Measurements from ENCODE around the gene CUTA. TPM values are rescaled to one million over a fixed set of nuclear protein-coding genes. Genes with fewer than 3 reads are reported as not detected.

CUTA gene
- total RNA-seq, 2 experiments from 2014 or later, result 176 to 185 TPM

GRCh38 chr6:33459226-33459625 is 41.3 kb upstream of the CUTA start:
- ChIA-PET CTCF (no interaction called here), POLR2A (no interaction called here)
- peaks cover 17% of the 10 kb centered on the region for H3K4me1 ChIP-seq (ENCODE audit: insufficient read depth, low read length)
- peaks cover 9% of the 10 kb centered on the region for H3K36me3 ChIP-seq (ENCODE audit: insufficient read depth, low read length)
- Mint-ChIP-seq H3K4me1 (ENCODE audit: low read depth) (peaks cover 21% of the 10 kb centered on the region), H3K27ac (no peak overlapping the region), H3K4me3 (peak overlapping the region; percentile 11), H3K9me3 (no peaks in the 10 kb centered on the region), H3K36me3 (ENCODE audit: low read depth) (peaks cover 25% of the 10 kb centered on the region), H3K27me3 (no peaks in the 10 kb centered on the region)
- H3K27ac ChIP-seq (ENCODE audit: low read depth in 1 of 2, low read length in 2 of 2), result no peak overlapping the region
- intact Hi-C loops (cut with DNase I, micrococcal nuclease), result loop anchor here in 1 of 2 experiments (10.0 kb wide), 1 partner anchor 236 kb away; no protein-coding TSS in a partner anchor
- TF ChIP-seq, protein P1, sequence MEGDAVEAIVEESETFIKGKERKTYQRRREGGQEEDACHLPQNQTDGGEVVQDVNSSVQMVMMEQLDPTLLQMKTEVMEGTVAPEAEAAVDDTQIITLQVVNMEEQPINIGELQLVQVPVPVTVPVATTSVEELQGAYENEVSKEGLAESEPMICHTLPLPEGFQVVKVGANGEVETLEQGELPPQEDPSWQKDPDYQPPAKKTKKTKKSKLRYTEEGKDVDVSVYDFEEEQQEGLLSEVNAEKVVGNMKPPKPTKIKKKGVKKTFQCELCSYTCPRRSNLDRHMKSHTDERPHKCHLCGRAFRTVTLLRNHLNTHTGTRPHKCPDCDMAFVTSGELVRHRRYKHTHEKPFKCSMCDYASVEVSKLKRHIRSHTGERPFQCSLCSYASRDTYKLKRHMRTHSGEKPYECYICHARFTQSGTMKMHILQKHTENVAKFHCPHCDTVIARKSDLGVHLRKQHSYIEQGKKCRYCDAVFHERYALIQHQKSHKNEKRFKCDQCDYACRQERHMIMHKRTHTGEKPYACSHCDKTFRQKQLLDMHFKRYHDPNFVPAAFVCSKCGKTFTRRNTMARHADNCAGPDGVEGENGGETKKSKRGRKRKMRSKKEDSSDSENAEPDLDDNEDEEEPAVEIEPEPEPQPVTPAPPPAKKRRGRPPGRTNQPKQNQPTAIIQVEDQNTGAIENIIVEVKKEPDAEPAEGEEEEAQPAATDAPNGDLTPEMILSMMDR (IDR thresholded peaks at IDR 0.05), result no peak
- no peaks in the 10 kb centered on the region for H3K9me3 ChIP-seq (ENCODE audit: control insufficient read depth in 1 of 2, insufficient read depth in 1 of 2, low read length in 2 of 2)
- H3K4me3 ChIP-seq (ENCODE audit: low read length), result no peak overlapping the region
- ATAC-seq (ENCODE audit: poor library complexity) (no peak), DNase-seq (no peak)
- H3K27me3 ChIP-seq (ENCODE audit: control insufficient read depth in 1 of 2, insufficient read depth in 2 of 2, low read length in 2 of 2), result no peaks in the 10 kb centered on the region

DNA sequence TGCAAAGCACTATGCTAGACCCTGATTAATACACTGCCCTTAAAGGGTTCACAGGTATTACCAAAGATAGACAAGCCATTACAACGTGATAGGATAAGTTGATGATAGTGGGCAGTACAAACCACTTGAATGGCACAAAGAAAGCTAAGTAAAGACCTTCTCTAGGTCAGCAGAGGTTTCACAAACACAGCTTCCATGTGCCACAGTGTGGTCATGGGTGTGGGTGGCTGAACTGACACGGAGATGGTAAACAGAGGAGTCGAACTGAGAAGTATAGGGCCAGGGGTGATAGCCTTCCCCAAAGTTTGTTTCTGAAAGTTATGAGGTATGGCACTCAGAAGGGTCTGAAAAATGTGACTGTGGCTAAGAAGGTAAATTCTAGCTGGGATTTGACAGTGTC is 40.8 kb upstream of the CUTA start:
- Mint-ChIP-seq H3K36me3 (ENCODE audit: low read depth) (peaks cover 29% of the 10 kb centered on the region), H3K27ac (no peak overlapping the region), H3K9me3 (no peaks in the 10 kb centered on the region), H3K27me3 (no peaks in the 10 kb centered on the region), H3K4me3 (peak overlapping the region; percentile 11), H3K4me1 (ENCODE audit: low read depth) (peaks cover 27% of the 10 kb centered on the region)
- no peak overlapping the region for H3K4me3 ChIP-seq (ENCODE audit: low read length)
- peaks cover 9% of the 10 kb centered on the region for H3K36me3 ChIP-seq (ENCODE audit: insufficient read depth, low read length)
- no peak overlapping the region for H3K27ac ChIP-seq (ENCODE audit: low read depth in 1 of 2, low read length in 2 of 2)
- H3K4me1 ChIP-seq (ENCODE audit: insufficient read depth, low read length), result peaks cover 21% of the 10 kb centered on the region
- intact Hi-C loops (cut with DNase I, micrococcal nuclease), result loop anchor here in 1 of 2 experiments (10.0 kb wide), 1 partner anchor 236 kb away; no protein-coding TSS in a partner anchor
- TF ChIP-seq, protein P1 (IDR thresholded peaks at IDR 0.05), result no peak
- ChIA-PET POLR2A (no interaction called here), CTCF (no interaction called here)
- H3K9me3 ChIP-seq (ENCODE audit: control insufficient read depth in 1 of 2, insufficient read depth in 1 of 2, low read length in 2 of 2), result no peaks in the 10 kb centered on the region
- H3K27me3 ChIP-seq (ENCODE audit: control insufficient read depth in 1 of 2, insufficient read depth in 2 of 2, low read length in 2 of 2), result no peaks in the 10 kb centered on the region
- DNase-seq (no peak), ATAC-seq (ENCODE audit: poor library complexity) (no peak)

DNA sequence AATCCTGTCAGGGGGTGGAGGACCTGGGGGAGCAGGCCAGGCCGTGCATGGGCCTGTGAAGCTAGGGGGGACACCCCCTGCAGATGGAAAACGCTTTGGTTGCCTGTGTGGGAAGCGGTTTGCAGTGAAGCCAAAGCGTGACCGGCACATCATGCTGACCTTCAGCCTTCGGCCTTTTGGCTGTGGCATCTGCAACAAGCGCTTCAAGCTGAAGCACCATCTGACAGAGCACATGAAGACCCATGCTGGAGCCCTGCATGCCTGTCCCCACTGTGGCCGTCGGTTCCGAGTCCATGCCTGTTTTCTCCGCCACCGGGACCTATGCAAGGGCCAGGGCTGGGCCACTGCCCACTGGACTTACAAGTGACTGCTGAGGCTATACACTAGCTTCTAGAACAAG is 38.2 kb upstream of the CUTA start:
- Mint-ChIP-seq H3K4me3 (peak overlapping the region; percentile 60), H3K4me1 (ENCODE audit: low read depth) (peaks cover 36% of the 10 kb centered on the region), H3K27me3 (no peaks in the 10 kb centered on the region), H3K9me3 (no peaks in the 10 kb centered on the region), H3K27ac (no peak overlapping the region), H3K36me3 (ENCODE audit: low read depth) (peaks cover 32% of the 10 kb centered on the region)
- Histone ChIP-seq H3K27ac (ENCODE audit: low read depth in 1 of 2, low read length in 2 of 2) (no peak overlapping the region), H3K9me3 (ENCODE audit: control insufficient read depth in 1 of 2, insufficient read depth in 1 of 2, low read length in 2 of 2) (no peaks in the 10 kb centered on the region), H3K27me3 (ENCODE audit: control insufficient read depth in 1 of 2, insufficient read depth in 2 of 2, low read length in 2 of 2) (no peaks in the 10 kb centered on the region), H3K4me1 (ENCODE audit: insufficient read depth, low read length) (peaks cover 33% of the 10 kb centered on the region), H3K4me3 (ENCODE audit: low read length) (no peak overlapping the region), H3K36me3 (ENCODE audit: insufficient read depth, low read length) (peaks cover 13% of the 10 kb centered on the region)
- ChIA-PET CTCF (no interaction called here), POLR2A (interaction anchor here (1.1 kb wide), 1 partner anchor 115 kb away, joined by 3 read pairs; no protein-coding TSS in a partner anchor)
- ATAC-seq (ENCODE audit: poor library complexity), result no peak
- peak in 1 of 14 experiments; percentile 25 for DNase-seq
- intact Hi-C loops (cut with DNase I, micrococcal nuclease), result loop anchor here in 1 of 2 experiments (10.0 kb wide), 1 partner anchor 239 kb away; no protein-coding TSS in a partner anchor
- TF ChIP-seq, protein P1 (IDR thresholded peaks at IDR 0.05), result no peak
